Mammary microvascular endothelial cell (primary cell): ENCODE data around the gene PIP5K1A. TPM values are rescaled to one million over a fixed set of nuclear protein-coding genes. Genes with fewer than 3 reads are reported as not detected.

Source experiments
- total RNA-seq: library from RNA; depleted of rRNA; stranded (reverse); fragments of >200 nt; gene quantifications from 2 replicates; pipeline ENCODE4 v1.2.3, GENCODE V29; 2015

Gene PIP5K1A, protein sequence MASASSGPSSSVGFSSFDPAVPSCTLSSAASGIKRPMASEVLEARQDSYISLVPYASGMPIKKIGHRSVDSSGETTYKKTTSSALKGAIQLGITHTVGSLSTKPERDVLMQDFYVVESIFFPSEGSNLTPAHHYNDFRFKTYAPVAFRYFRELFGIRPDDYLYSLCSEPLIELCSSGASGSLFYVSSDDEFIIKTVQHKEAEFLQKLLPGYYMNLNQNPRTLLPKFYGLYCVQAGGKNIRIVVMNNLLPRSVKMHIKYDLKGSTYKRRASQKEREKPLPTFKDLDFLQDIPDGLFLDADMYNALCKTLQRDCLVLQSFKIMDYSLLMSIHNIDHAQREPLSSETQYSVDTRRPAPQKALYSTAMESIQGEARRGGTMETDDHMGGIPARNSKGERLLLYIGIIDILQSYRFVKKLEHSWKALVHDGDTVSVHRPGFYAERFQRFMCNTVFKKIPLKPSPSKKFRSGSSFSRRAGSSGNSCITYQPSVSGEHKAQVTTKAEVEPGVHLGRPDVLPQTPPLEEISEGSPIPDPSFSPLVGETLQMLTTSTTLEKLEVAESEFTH
- total RNA-seq = 37.2 and 37.5 TPM in 2 replicates

DNA sequence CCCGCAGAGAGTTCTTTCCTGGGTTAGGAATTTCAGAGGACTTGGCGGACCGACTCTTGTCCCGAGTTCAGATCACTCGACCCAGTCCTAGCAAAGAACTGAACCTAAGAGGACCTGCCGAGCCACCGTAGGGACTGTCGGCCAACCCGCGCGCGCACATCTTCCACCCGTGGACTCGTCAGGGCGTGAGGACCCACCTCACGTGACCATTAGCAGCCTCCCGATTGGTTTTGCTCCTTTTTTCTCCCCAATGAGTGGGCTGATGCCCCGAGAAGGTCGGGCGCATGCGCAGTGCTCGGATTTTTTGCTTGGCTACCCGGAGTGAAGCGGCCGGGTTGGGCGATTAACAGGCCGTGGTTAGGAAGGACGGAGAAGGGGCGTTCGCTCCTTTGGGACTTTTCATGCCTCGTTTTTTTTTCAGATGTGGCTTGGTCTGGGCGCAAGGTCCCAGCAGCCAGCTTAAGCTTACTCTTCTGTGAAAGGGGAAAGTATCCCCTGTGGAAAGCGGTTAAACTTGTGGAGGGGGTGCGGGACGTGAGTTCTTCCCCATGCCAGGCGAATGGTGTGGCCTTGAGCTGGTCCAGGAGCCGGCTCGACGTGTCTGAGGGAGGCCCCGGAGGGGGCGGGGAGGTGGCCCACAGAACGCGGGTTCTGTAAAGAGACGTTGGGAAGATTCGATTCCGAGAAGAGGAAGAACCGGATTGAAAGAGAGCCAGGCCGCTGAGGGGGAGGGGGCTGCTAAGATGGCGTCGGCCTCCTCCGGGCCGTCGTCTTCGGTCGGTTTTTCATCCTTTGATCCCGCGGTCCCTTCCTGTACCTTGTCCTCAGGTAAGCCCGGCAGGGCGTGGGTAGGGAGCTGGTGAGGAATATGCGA lies at the start of gene PIP5K1A:
Gene PIP5K1A, plus strand, starts transcription at position 299 of the 874 bp plus-strand sequence. Its CDS starts 445 bp downstream, at position 744.

GRCh38 chr1:151156515-151156819 lies 41.9 kb upstream of the PIP5K1A start, which contains the start of gene TNFAIP8L2:
Gene TNFAIP8L2 (plus strand): TSS chr1:151156649. CDS start chr1:151158698, 2,049 bp downstream.

GRCh38 chr1:151165738-151166504 lies 32.4 kb upstream of the PIP5K1A start, which contains the start of the genes LYSMD1 and SCNM1:
Gene LYSMD1 (minus strand): TSS chr1:151165902. CDS start chr1:151165258, 644 bp downstream.
Gene SCNM1 (plus strand): TSS chr1:151166144. CDS start chr1:151166153, 9 bp downstream.

GRCh38 chr1:151175863-151176262 lies 22.5 kb upstream of the PIP5K1A start, which contains the start of gene TMOD4:
Gene TMOD4 (minus strand): TSS chr1:151175981. CDS start chr1:151174875, 1,106 bp downstream.

DNA sequence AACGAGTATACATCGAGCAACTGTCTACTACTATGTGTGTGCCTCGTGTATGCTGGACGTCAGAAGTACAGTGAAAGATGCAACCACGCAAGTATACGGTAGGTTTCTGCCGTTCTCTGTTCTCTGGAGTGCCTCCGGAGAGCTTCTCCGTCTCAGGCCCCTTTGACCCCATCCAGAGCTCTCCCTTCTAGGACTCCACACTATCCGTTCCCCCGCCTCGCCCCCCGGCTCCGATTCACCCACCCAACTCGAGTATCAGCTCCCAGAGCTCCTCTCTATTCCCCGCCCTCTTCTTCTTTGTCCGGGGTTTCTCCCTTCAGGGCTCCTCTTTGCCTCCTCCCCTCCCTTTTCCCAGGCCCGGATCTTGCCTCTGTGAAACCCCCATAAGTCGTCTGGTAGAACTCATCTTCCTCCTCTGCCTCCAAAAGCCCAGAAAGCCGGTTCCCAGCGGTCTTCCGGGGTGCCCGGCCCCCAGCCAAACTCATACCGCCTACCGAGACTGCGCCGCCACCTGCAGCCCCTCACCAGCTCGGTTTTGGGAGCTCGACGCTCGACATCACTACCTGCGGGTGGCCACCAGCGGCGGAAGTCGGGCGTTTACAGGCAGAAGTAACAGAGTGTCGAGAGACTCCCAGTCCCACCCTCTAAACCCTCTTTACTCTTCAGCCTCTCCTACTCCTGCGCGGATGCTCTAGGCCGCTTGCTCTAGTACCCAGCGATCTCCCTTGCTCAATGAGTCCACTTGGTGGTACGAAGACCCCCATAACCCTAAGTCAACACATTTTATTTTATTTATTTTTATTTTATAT lies 8.5 kb upstream of the PIP5K1A start, which contains the start of gene VPS72:
Gene VPS72, minus strand, starts transcription at position 561 of the 809 bp plus-strand sequence. Its CDS starts 76 bp downstream, at position 485.

DNA sequence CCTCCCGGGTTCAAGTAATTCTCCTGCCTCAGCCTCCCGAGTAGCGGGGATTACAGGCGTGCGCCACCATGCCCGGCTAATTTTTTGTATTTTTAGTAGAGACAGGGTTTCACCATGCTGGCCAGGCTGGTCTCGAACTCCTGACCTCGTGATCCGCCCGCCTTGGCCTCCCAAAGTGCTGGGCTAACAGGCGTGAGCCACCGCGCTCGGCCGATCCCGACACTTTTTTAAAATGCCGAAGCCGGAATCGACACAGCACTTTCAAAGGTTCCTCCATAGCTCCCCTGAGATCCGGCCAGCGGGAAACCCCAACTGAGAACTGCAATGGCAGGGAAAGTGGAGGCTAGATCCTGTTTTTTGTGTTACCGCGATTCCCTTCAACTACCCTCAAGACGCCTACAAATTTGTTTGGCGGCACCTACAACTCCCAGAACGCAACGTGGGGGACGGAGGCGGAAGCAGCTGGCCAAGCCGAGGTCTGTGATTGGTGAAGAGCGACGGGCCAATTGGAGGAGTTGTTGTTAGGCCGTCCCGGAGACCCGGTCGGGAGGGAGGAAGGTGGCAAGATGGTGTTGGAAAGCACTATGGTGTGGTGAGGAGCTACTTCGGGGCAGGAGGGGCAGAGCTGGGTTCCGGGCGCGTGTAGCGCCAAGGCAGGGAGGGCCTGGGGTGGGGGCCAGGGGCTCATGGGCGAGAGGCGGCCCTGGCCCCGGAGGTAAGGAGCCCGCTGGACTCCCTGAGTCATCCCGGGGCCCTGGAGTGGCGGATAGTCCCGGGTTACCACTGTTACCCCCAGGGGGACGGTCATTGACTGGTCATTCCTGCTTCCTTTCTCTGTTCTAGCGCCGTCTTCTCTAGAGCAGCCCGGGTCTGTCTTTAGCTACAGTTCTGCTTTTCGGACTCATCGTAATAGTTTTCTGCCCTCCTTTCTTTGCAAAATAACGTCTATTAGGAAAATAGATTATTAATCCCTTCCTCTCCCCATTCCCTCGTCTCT lies 56.2 kb downstream of the PIP5K1A start, which contains the start of gene PSMD4:
Gene PSMD4, plus strand, starts transcription at position 518 of the 997 bp plus-strand sequence. Its CDS starts 49 bp downstream, at position 567.

GRCh38 chr1:151281969-151282882 lies 83.9 kb downstream of the PIP5K1A start, which contains the start of gene ZNF687:
Gene ZNF687 (plus strand): TSS chr1:151282299. CDS start chr1:151286292, 3,993 bp downstream.

Other genes with a start within 250 kb of the PIP5K1A start
- 104 and 115 TPM in 2 replicates for gene CERS2, start 223.7 kb upstream of the PIP5K1A start, total RNA-seq
- gene ANXA9, start 216.3 kb upstream of the PIP5K1A start, total RNA-seq = not detected in 2 replicates
- gene MINDY1, start 191.7 kb upstream of the PIP5K1A start, total RNA-seq = 7.1 and 9.6 TPM in 2 replicates
- gene PRUNE1, start 190.1 kb upstream of the PIP5K1A start, total RNA-seq = 4.7 and 6.3 TPM in 2 replicates
- not detected in 2 replicates for gene BNIPL, start 162.0 kb upstream of the PIP5K1A start, total RNA-seq
- 2.5 and 3.9 TPM in 2 replicates for gene C1orf56, start 150.8 kb upstream of the PIP5K1A start, total RNA-seq
- 49.9 and 51.4 TPM in 2 replicates for gene CDC42SE1, start 138.9 kb upstream of the PIP5K1A start, total RNA-seq
- 5.5 and 6.6 TPM in 2 replicates for gene MLLT11, start 138.2 kb upstream of the PIP5K1A start, total RNA-seq
- gene GABPB2, start 127.8 kb upstream of the PIP5K1A start, total RNA-seq = 6.3 and 6.4 TPM in 2 replicates
- 9.9 and 15.7 TPM in 2 replicates for gene SEMA6C, start 51.9 kb upstream of the PIP5K1A start, total RNA-seq
- 1.1 and 1.2 TPM in 2 replicates for gene TNFAIP8L2, start 41.9 kb upstream of the PIP5K1A start, total RNA-seq
- 3.3 and 3.6 TPM in 2 replicates for gene LYSMD1, start 32.6 kb upstream of the PIP5K1A start, total RNA-seq
- 29.9 and 33.4 TPM in 2 replicates for gene SCNM1, start 32.4 kb upstream of the PIP5K1A start, total RNA-seq
- gene TMOD4, start 22.6 kb upstream of the PIP5K1A start, total RNA-seq = 0.67 and 0.79 TPM in 2 replicates
- 51.5 and 63.7 TPM in 2 replicates for gene VPS72, start 8.4 kb upstream of the PIP5K1A start, total RNA-seq
- gene PSMD4, start 56.2 kb downstream of the PIP5K1A start, total RNA-seq = 188 and 200 TPM in 2 replicates
- gene ZNF687, start 83.7 kb downstream of the PIP5K1A start, total RNA-seq = 14.9 and 16.9 TPM in 2 replicates
- 58.5 and 70.2 TPM in 2 replicates for gene PI4KB, start 128.9 kb downstream of the PIP5K1A start, total RNA-seq
- gene RFX5, start 148.7 kb downstream of the PIP5K1A start, total RNA-seq = 35.1 and 41.6 TPM in 2 replicates
- gene SELENBP1, start 174.2 kb downstream of the PIP5K1A start, total RNA-seq = 1.9 and 3.4 TPM in 2 replicates
- 409 and 419 TPM in 2 replicates for gene PSMB4, start 201.0 kb downstream of the PIP5K1A start, total RNA-seq